22Rv1 (cell line): ENCODE results near the gene GRB2.

ENCODE experiments used
- CTCF ChIP-seq: fragments of 450-650 bp; IDR thresholded peaks from 2 replicates; pipeline ENCODE4 v1.5.1; 2017; ENCODE audit warnings: mild to moderate bottlenecking
- ZFX ChIP-seq: fragments of 450-650 bp; IDR thresholded peaks from 2 replicates; pipeline ENCODE4 v1.6.1; 2017; ENCODE audit warnings: antibody characterized with exemption, borderline replicate concordance

GRCh38 chr17:75411328-75412067 is 6.0 kb upstream of the GRB2 start:
- no peak for TF ChIP-seq CTCF
- TF ChIP-seq ZFX: no peak
